Heart left ventricle (tissue), 16 donors: ENCODE measurements around the gene RGPD8. TPM values are rescaled to one million over a fixed set of nuclear protein-coding genes. Genes with fewer than 3 reads are reported as not detected.

Experiments used
- ATAC-seq, 4 donors: fragments of 200-7000 bp; cut with Tn5 transposase; one replicate each; pipeline ENCODE4 v1.9.1; 2020 to 2022; ENCODE audit warnings: moderate library complexity in 4 of 4, mild to moderate bottlenecking in 3 of 4, moderate number of reproducible peaks in 1 of 4
- DNase-seq, 5 donors: peaks; one replicate each; pipeline ENCODE4 v3.0.0-alpha.2; 2020
- H3K27ac ChIP-seq, 12 donors: fragments of 200-600 bp; sonication (generic) in 4 of 12; one replicate each; pipeline versions ENCODE4 v1.5.0 to v1.8.0; 2016 to 2022; ENCODE audit warnings: mild to moderate bottlenecking in 2 of 12
- H3K27me3 ChIP-seq, 9 donors: fragments of 200-600 bp; sonication (generic) in 2 of 9; one replicate each; pipeline versions ENCODE4 v1.5.1 to v1.8.0; 2016 to 2022; ENCODE audit warnings: mild to moderate bottlenecking in 3 of 9
- H3K36me3 ChIP-seq, 9 donors: fragments of 200-600 bp; sonication (generic) in 2 of 9; one replicate each; pipeline versions ENCODE4 v1.5.0 to v1.8.0; 2018 to 2022; ENCODE audit warnings: mild to moderate bottlenecking in 2 of 9
- H3K4me1 ChIP-seq, 12 donors: fragments of 200-600 bp; sonication (generic) in 4 of 12; one replicate each; pipeline versions ENCODE4 v1.5.0 to v1.8.0; 2016 to 2022; ENCODE audit warnings: mild to moderate bottlenecking in 3 of 12
- H3K4me3 ChIP-seq, 12 donors: fragments of 200-600 bp; sonication (generic) in 4 of 12; one replicate each; pipeline versions ENCODE4 v1.5.0 to v1.8.0; 2017 to 2022; ENCODE audit warnings: mild to moderate bottlenecking in 9 of 12, moderate library complexity in 4 of 12
- H3K9me3 ChIP-seq, 12 donors: fragments of 200-600 bp; sonication (generic) in 4 of 12; one replicate each; pipeline versions ENCODE4 v1.5.0 to v1.8.0; 2016 to 2022; ENCODE audit warnings: mild to moderate bottlenecking in 1 of 12
- CTCF ChIP-seq, 12 donors: fragments of 200-600 bp; sonication (generic) in 4 of 12; IDR thresholded peaks; one replicate each; pipeline versions ENCODE4 v1.5.0 to v1.8.0; 2018 to 2022; ENCODE audit warnings: antibody characterized with exemption in 12 of 12, mild to moderate bottlenecking in 5 of 12
- POLR2A ChIP-seq, 2 donors: fragments of 450-650 bp; IDR thresholded peaks; one replicate each; pipeline ENCODE4 v1.6.1; 2017; ENCODE audit warnings: antibody characterized with exemption in 2 of 2, mild to moderate bottlenecking in 2 of 2, moderate library complexity in 2 of 2
- WGBS, 4 donors: extraction: QIAGEN DNeasy Blood & Tissue Kit in 2 of 4; methylation state at CpG; one replicate each; pipeline versions ENCODE4 v1.1.5 to v1.1.7; 2013 to 2018; 5-methylcytosine and 5-hydroxymethylcytosine counted together
- intact Hi-C, 10 donors: fragments of 100-400 bp; cut with DNase I; formaldehyde crosslinking; loops; one replicate each; pipeline versions ENCODE4 v1.11.1 to v1.14.2; 2022
- polyA plus RNA-seq, 2 donors: library from polyadenylated mRNA; stranded (reverse); fragments of 200-250 nt; gene quantifications; one replicate each; pipeline ENCODE4 v1.2.3, GENCODE V29; 2013
- total RNA-seq, 9 donors: library from RNA; depleted of rRNA in 2 of 9; stranded (reverse); fragments of >200 nt in 2 of 9; fragmentation: NEBNext Ultra II Directional in 3 of 9; extraction: Animal tissue kit (Norgen Biotek cat#: 25700) in 3 of 9; gene quantifications; one replicate each; pipeline versions ENCODE4 v1.1.0 to v1.2.4, GENCODE V29; 2016 to 2023
- donor health status: ischemic (EF 13 %, LVEDD 7.1; RV severe dilation, severe dysfunction).
- donor health status: healthy with polysubstance abuse.
- donor health status: DM: no; HTN: yes; CAD: no.
- donor health status: DM: no; HTN: no; CAD: no.
- donor health status: ischemic (EF 25% LVEDD 6.9; RV normal size, moderate dysfunction).
- donor health status: ischemic (EF 25% LVEDD 5.7; RV mildly dilated, moderate dysfunction).
- donor health status: healthy.
- donor health status: DM: yes; HTN: yes; CAD: no.
- donor health status: ischemic (EF 35%, LVEDD 5.7; RV mildly dilated, moderate dysfunction).
- donor health status: nonischemic (EF 11% LVEDD 7.7; RV severe dilation, severe dysfunction).
- donor health status: DM: yes; HTN: yes; CAD: no.
- donor health status: PGD.
- donor health status: ischemic (EF 29% LVEDD 5.4; RV normal size, mild dysfunction).
- donor health status: nonischemic (EF 23%, LVEDD 6.1; RV moderate dilation, normal function).

Gene RGPD8
- total and polyA plus RNA-seq, 11 donors: 1.4 to 9.0 (median 6.9) TPM

- ATAC-seq (no peak), DNase-seq (no peak)
- Histone ChIP-seq H3K27me3 (peaks cover 0 to 8% (median 0%) of the 10 kb centered on the region in 9 donors), H3K9me3 (peaks cover 0 to 3% (median 0%) of the 10 kb centered on the region in 12 donors), H3K27ac (no peak overlapping the region), H3K4me1 (no peaks in the 10 kb centered on the region), H3K36me3 (no peaks in the 10 kb centered on the region), H3K4me3 (no peak overlapping the region)
- intact Hi-C loops: no loop called here
- TF ChIP-seq CTCF (IDR thresholded peaks at IDR 0.05) (no peak), POLR2A (IDR thresholded peaks at IDR 0.05) (no peak)
- WGBS, 4 donors: 68 to 80% (median 77%) methylated on average over 5 of the region's 5 CpGs
These were observed 28.7 kb upstream of the RGPD8 start for GRCh38 chr2:112462178-112462577.

GRCh38 chr2:112459372-112459771 is 25.9 kb upstream of the RGPD8 start:
- H3K36me3 ChIP-seq: no peaks in the 10 kb centered on the region
- no peak overlapping the region for H3K27ac ChIP-seq
- H3K4me3 ChIP-seq: no peak overlapping the region
- 95 to 100% (median 97%) methylated on average over 1 of the region's 1 CpG for WGBS, 4 donors
- DNase-seq (no peak), ATAC-seq (no peak)
- H3K4me1 ChIP-seq: no peaks in the 10 kb centered on the region
- H3K27me3 ChIP-seq: peaks cover 0 to 8% (median 0%) of the 10 kb centered on the region in 9 donors
- peaks cover 0 to 3% (median 0%) of the 10 kb centered on the region in 12 donors for H3K9me3 ChIP-seq
- intact Hi-C loops: no loop called here
- no peak for TF ChIP-seq CTCF (IDR thresholded peaks at IDR 0.05)
- TF ChIP-seq POLR2A (IDR thresholded peaks at IDR 0.05): no peak

- no peak overlapping the region for H3K27ac ChIP-seq
- no peak for TF ChIP-seq POLR2A (IDR thresholded peaks at IDR 0.05)
- no peak for TF ChIP-seq CTCF (IDR thresholded peaks at IDR 0.05)
- no peak for ATAC-seq
These were observed 21.1 kb upstream of the RGPD8 start for GRCh38 chr2:112454586-112454985.

GRCh38 chr2:112451317-112451716 is 17.9 kb upstream of the RGPD8 start:
- intact Hi-C loops: no loop called here
- no peaks in the 10 kb centered on the region for H3K27me3 ChIP-seq
- TF ChIP-seq POLR2A (IDR thresholded peaks at IDR 0.05) (no peak), CTCF (IDR thresholded peaks at IDR 0.05) (no peak)

More at GRCh38 chr2:112454586-112454985, 21.1 kb upstream of the RGPD8 start:
- Histone ChIP-seq H3K4me1 (no peaks in the 10 kb centered on the region), H3K36me3 (no peaks in the 10 kb centered on the region), H3K9me3 (peaks cover 0 to 10% (median 4%) of the 10 kb centered on the region in 12 donors), H3K4me3 (no peak overlapping the region), H3K27me3 (no peaks in the 10 kb centered on the region)
- intact Hi-C loops: no loop called here
- no peak for DNase-seq

More at GRCh38 chr2:112451317-112451716, 17.9 kb upstream of the RGPD8 start:
- Histone ChIP-seq H3K9me3 (peaks cover 0 to 11% (median 4%) of the 10 kb centered on the region in 12 donors), H3K4me3 (no peak overlapping the region), H3K27ac (no peak overlapping the region), H3K4me1 (no peaks in the 10 kb centered on the region), H3K36me3 (no peaks in the 10 kb centered on the region)
- ATAC-seq (no peak), DNase-seq (no peak)
- WGBS, 4 donors: 88 to 95% (median 93%) methylated on average over 1 of the region's 1 CpG
